Spleen (tissue), 13 donors: ENCODE measurements around the gene NBPF9. TPM values are rescaled to one million over a fixed set of nuclear protein-coding genes. Genes with fewer than 3 reads are reported as not detected.
"Not testable (repeated sequence)": the region's sequence is repeated elsewhere in the genome, so short reads cannot be mapped to it uniquely, and the experiment has no call there.

ENCODE experiments used
- DNase-seq: peaks from one replicate; pipeline ENCODE4 v3.0.0-alpha.2; 2020
- H3K27ac ChIP-seq, 8 donors: fragments of 200-600 bp; sonication (generic) in 7 of 8; 1 replicate in 4 of 8; 2 replicates in 4 of 8; pipeline versions ENCODE4 v1.5.0 to v1.8.0; 2016 to 2021; ENCODE audit warnings: inconsistent platforms in 4 of 8, mild to moderate bottlenecking in 4 of 8, moderate library complexity in 1 of 8
- H3K27me3 ChIP-seq, 7 donors: fragments of 200-600 bp; sonication (generic) in 6 of 7; replicated peaks in 1 of 7; 1 replicate in 4 of 7; 2 replicates in 3 of 7; pipeline versions ENCODE4 v1.5.0 to v1.8.0; 2016 to 2021; ENCODE audit warnings: inconsistent platforms in 3 of 7, mild to moderate bottlenecking in 1 of 7
- H3K36me3 ChIP-seq, 6 donors: fragments of 200-600 bp; sonication (generic) in 5 of 6; 1 replicate in 4 of 6; 2 replicates in 2 of 6; pipeline versions ENCODE4 v1.5.0 to v1.8.0; 2016 to 2021; ENCODE audit warnings: inconsistent platforms in 2 of 6
- H3K4me1 ChIP-seq, 6 donors: fragments of 200-600 bp; sonication (generic) in 5 of 6; 1 replicate in 3 of 6; 2 replicates in 3 of 6; pipeline versions ENCODE4 v1.5.0 to v1.8.0; 2016 to 2021; ENCODE audit warnings: inconsistent platforms in 3 of 6
- H3K4me3 ChIP-seq, 8 donors: fragments of 200-600 bp; sonication (generic) in 7 of 8; 1 replicate in 4 of 8; 2 replicates in 4 of 8; pipeline versions ENCODE4 v1.5.0 to v1.8.0; 2016 to 2021; ENCODE audit warnings: inconsistent platforms in 4 of 8, mild to moderate bottlenecking in 4 of 8, moderate library complexity in 2 of 8
- H3K9me3 ChIP-seq, 8 donors: fragments of 200-600 bp; sonication (generic) in 7 of 8; 1 replicate in 4 of 8; 2 replicates in 4 of 8; pipeline versions ENCODE4 v1.5.0 to v1.8.0; 2016 to 2021; ENCODE audit warnings: inconsistent platforms in 4 of 8
- POLR2AphosphoS5 ChIP-seq, 3 donors: sonication (generic); formaldehyde crosslinking; IDR thresholded peaks; one replicate each; pipeline ENCODE4 v1.5.1; 2017; ENCODE audit warnings: antibody characterized with exemption in 3 of 3
- WGBS, 5 donors: extraction: QIAGEN DNeasy Blood & Tissue Kit in 3 of 5; methylation state at CpG; one replicate each; pipeline versions ENCODE4 v1.1.5 to v1.1.7; 2013 to 2018; 5-methylcytosine and 5-hydroxymethylcytosine counted together
- intact Hi-C: fragments of 100-400 bp; cut with DNase I; formaldehyde crosslinking; loops from one replicate; pipeline ENCODE4 v1.15.0; 2023; ENCODE audit warnings: low total_unique reads
- long read RNA-seq, 2 donors: transcript quantifications; one replicate each; lab custom pipeline, GENCODE V29; 2026
- polyA plus RNA-seq, 3 donors: library from polyadenylated mRNA; stranded (reverse); fragments of 200-250 nt; gene quantifications; one replicate each; pipeline ENCODE4 v1.2.1, GENCODE V29; 2013
- total RNA-seq, 7 donors: library from RNA; depleted of rRNA in 3 of 7; stranded (reverse); fragments of >200 nt in 3 of 7; fragmentation: NEBNext Ultra II Directional in 4 of 7; extraction: Animal tissue kit (Norgen Biotek cat#: 25700) in 4 of 7; gene quantifications; one replicate each; pipeline versions ENCODE4 v1.1.0 to v1.2.1, GENCODE V29; 2016 to 2021
- donor health status: healthy with polysubstance abuse.
- donor health status: DM: no; HTN: no; CAD: no; lungs with moderate emphysema.
- donor health status: DM: no; HTN: no; CAD: no.
- donor health status: Bipolar disorder and iron deficiency.
- donor health status: healthy.
- donor health status: DM: no; HTN: no; CAD: no.
- donor health status: DM: yes; HTN: yes; CAD: no.

The NBPF9 gene
- total RNA-seq (10 to 100 TPM; 13.6 to 35.7 (median 25.5) TPM), polyA plus RNA-seq (10 to 100 TPM in 2 of 3 donors, 1 to 10 TPM in 1; 9.4 to 12.0 (median 11.5) TPM)
- long read RNA-seq, donor 1 = 0 reads
- long read RNA-seq, donor 2 = 0 reads

DNA sequence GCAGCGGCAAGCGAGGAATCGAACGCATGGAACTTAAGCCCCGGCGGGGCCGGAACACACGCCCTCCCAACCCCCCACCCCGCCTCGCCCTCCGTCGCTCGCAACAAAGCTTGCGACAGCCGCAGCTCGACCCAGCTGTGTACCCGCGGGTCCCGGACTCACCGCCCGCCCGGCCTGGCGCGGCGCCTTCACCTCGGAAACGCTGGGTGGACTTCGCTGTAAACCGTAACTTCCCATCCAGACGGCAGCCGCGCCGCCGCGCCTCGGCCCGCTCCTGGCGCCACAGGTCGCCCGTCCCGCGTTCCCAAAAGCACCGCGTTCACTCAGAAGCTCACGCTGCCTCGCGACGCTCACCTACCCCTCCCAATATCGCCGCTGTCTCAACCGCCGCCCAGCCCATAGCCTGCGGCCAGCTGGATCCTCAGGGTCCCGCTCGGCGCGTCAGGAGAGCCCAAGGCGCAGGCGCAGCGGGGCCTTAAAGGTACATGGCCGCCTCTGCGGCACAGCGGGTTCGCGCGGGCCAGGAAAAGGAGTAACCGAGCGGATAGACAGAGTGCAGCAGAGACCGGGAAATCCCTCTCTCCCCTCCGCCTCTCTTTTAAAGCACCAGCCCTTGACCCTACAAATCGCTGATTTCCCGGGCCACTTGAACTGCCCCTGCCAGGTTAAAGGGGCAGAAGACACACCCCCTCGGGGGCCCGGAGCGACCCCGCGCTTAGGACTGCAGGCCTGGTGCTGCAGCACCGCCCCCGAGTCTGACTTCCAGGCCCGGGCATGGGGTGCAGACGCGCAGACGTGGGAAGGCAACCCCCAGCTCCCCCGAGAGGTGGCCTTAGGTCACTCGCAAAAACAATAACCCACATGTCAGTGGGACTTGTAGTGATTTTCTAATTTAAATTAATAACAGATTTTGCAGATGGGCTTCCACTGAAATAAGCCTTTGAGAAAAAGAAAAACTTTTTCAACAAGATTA lies at the start of gene NBPF9:
Gene NBPF9, minus strand, starts transcription at position 443 of the 973 bp plus-strand sequence. CDS start 21,412 bp downstream, outside the sequence.
- Histone ChIP-seq H3K27ac (peak within 1 kb of the TSS in 5 of 8 donors; percentile 46 to 76 (median 73)), H3K4me3 (peak within 1 kb of the TSS; percentile 33 to 63 (median 48))
- peak; percentile 57 to 86 (median 86) for TF ChIP-seq POLR2AphosphoS5 (IDR thresholded peaks at IDR 0.05)
- peak; percentile 84 for DNase-seq
- H3K36me3 ChIP-seq, intact Hi-C loops, H3K27me3 ChIP-seq, H3K4me1 ChIP-seq, H3K9me3 ChIP-seq: not testable (repeated sequence)
- WGBS, 5 donors = 0 to 1% (median 1%) methylated on average over 14 to 43 of the region's 85 CpGs; no CpG with 5 or more reads in 2 of the 5 donors

DNA sequence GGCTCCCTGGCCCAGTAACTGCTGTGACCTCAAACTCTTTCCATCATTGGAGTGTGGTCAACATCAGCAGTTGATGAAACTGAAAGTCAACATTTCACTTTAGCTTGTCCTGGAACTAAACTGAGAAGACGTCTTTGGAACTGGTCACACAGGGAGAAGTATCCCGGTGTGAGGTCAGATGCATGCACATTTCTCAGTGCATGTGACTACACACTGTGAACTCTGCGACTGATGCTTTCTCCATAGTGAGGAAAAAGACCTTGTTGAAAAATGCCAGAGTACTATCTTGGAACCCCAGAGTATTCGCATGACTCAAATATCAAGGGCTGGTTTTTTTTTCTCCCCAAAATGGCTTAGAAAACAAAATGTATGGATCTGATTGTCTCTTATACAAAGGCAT lies 46.6 kb upstream of the NBPF9 start:
- 75 to 100% (median 84%) methylated on average over 3 to 4 of the region's 4 CpGs for WGBS, 5 donors
- DNase-seq, H3K9me3 ChIP-seq, H3K4me1 ChIP-seq, H3K27me3 ChIP-seq, intact Hi-C loops, H3K36me3 ChIP-seq, H3K27ac ChIP-seq, H3K4me3 ChIP-seq: not testable (repeated sequence)

DNA sequence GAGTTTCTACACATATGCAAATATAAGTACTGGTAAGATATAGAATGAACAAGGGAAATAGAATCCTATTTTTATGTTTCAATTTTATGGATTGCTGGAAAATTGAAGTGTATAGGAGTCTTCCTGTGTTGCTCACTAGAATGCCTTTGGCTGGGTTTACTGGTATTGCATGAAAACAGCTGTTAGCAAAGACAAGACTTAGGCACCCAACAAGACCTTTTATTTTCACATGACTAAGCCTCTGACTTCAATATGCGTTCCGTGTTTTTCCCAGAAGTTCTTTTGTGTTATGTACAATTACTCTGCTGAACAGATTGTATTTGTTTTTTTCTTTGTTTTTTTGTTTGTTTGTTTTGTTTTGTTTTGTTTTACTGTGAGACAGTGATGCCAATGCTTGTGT lies 34.2 kb upstream of the NBPF9 start:
- H3K4me1 ChIP-seq, H3K27ac ChIP-seq, H3K4me3 ChIP-seq, H3K27me3 ChIP-seq, DNase-seq, intact Hi-C loops, H3K9me3 ChIP-seq, H3K36me3 ChIP-seq: not testable (repeated sequence)
- WGBS, 5 donors = 86 to 100% (median 95%) methylated on average over 2 of the region's 2 CpGs

DNA sequence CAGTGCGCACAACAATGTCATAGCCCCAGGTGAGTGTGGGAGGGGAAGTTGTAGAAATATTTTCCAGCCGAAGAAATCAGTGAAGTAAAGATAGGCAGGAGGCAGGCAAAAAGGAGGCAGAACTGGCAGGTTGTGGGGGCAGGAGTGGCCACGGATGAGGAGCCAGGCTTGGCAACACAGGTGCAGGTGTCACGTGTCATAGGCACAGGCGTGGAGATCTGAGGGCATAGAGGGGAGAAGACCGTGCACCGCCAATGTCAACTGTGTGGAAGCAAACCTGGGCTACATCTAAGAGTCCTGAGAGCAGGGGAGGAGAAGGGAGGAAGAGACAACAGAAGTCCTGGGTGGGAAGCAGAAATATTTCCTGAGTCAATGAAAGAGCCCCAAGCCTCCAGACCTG lies 27.6 kb upstream of the NBPF9 start:
- H3K27me3 ChIP-seq, DNase-seq, H3K4me3 ChIP-seq, H3K36me3 ChIP-seq, H3K27ac ChIP-seq, H3K9me3 ChIP-seq, intact Hi-C loops, H3K4me1 ChIP-seq: not testable (repeated sequence)
- WGBS, 5 donors = 86 to 91% (median 89%) methylated on average over 6 to 7 of the region's 7 CpGs

- H3K9me3 ChIP-seq, DNase-seq, H3K36me3 ChIP-seq, intact Hi-C loops, H3K27ac ChIP-seq, H3K4me1 ChIP-seq, H3K27me3 ChIP-seq: not testable (repeated sequence)
- WGBS, 5 donors = no CpG with 5 or more reads among the region's 17 CpGs
- peak overlapping the region in 1 of 8 donors; percentile 32 for H3K4me3 ChIP-seq
These were observed 25.9 kb upstream of the NBPF9 start for GRCh38 chr1:149129245-149129644.

DNA sequence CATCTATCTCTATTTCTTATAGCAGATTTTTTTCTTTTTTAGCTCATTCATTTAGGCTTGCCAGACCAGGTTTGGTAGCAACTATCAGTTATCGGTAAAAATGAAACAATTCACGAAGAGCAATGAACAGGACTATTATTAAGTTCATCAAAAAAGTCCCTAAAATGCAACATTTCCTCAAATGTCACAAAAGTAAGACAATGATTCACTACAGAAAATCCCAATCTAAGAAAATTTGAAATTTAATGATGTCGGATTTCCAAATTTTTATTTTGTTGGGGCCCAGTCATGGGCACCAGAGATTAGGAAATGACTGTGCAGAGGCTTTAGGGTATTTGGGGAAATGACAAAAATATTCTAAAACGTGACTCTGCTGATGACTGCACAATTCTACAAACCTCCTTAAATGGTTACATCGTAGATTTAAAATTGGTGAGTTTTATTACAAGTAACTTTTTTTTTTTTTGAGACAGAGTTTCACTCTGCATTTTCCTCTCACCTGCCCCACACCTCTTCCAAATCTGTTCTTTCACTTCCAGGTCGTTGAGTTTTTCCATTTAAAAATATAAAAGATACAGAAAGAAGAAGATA lies 23.3 kb upstream of the NBPF9 start:
- DNase-seq, H3K27me3 ChIP-seq, H3K9me3 ChIP-seq, H3K27ac ChIP-seq, H3K4me1 ChIP-seq, intact Hi-C loops, H3K4me3 ChIP-seq, H3K36me3 ChIP-seq: not testable (repeated sequence)
- 48 to 61% (median 54%) methylated on average over 4 to 6 of the region's 6 CpGs for WGBS, 5 donors

- WGBS, 5 donors = 11 to 20% (median 16%) methylated on average over 6 to 10 of the region's 15 CpGs
- intact Hi-C loops, DNase-seq: not testable (repeated sequence)
These were observed 20.9 kb upstream of the NBPF9 start for GRCh38 chr1:149123948-149124926.

DNA sequence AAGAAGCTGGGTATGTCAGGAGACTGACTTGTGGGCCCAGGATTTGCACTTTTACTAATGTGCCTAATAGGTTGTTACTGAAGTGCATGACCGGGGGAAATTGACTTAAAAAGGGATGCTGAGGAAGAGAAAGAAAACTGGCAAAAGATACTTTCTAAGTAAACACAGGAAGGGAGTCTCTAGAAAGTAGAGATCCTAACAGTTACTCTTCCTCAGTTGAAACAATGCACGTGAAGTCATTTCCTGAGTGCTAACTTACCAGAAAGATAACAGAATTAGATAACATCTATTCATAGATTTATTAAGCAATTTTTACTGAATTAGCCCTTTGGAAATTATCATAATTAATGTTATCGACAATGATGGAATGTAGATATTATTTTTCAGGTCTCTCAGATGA lies 9.5 kb upstream of the NBPF9 start:
- WGBS, 5 donors = 35 to 93% (median 75%) methylated on average over 1 to 2 of the region's 3 CpGs

More at GRCh38 chr1:149123948-149124926, 20.9 kb upstream of the NBPF9 start:
- H3K36me3 ChIP-seq, H3K27me3 ChIP-seq, H3K27ac ChIP-seq, H3K4me3 ChIP-seq, H3K9me3 ChIP-seq, H3K4me1 ChIP-seq: not testable (repeated sequence)

GRCh38 chr1:149110343-149110742 lies 7.0 kb upstream of the NBPF9 start:
- H3K27ac ChIP-seq, DNase-seq, intact Hi-C loops, H3K36me3 ChIP-seq, H3K4me1 ChIP-seq, H3K4me3 ChIP-seq, H3K9me3 ChIP-seq, H3K27me3 ChIP-seq: not testable (repeated sequence)
- 88 to 100% (median 94%) methylated on average over 1 of the region's 2 CpGs; no CpG with 5 or more reads in 2 of the 5 donors for WGBS, 5 donors

More for the DNA sequence above, 9.5 kb upstream of the NBPF9 start:
- H3K9me3 ChIP-seq, H3K27ac ChIP-seq, DNase-seq, H3K36me3 ChIP-seq, H3K27me3 ChIP-seq, intact Hi-C loops, H3K4me1 ChIP-seq, H3K4me3 ChIP-seq: not testable (repeated sequence)
